ENCODE data around the gene SEPTIN3.

SEPTIN3 gene

GRCh38 chr22:41974691-41975290, 5.5 kb downstream of the SEPTIN3 start:
- no peaks in the 10 kb centered on the region for H3K9me2 ChIP-seq (replicated peaks; ENCODE audit: control insufficient read depth, low read length)
- no peaks in the 10 kb centered on the region for H4K20me1 ChIP-seq (ENCODE audit: control insufficient read depth, insufficient read depth, low read depth, low read length)
- H3K4me3 ChIP-seq (ENCODE audit: low read length), result no peak overlapping the region
- no peak overlapping the region for H3K27ac ChIP-seq (ENCODE audit: low read depth, low read length)
- H3F3A ChIP-seq (ENCODE audit: control insufficient read depth, insufficient read depth), result peaks cover 5% of the 10 kb centered on the region; the same call in 1 of the 2 replicates
- H3K36me3 ChIP-seq (ENCODE audit: control insufficient read depth, low read length), result no peaks in the 10 kb centered on the region
- TF ChIP-seq CTCF (IDR thresholded peaks at IDR 0.05; ENCODE audit: low read depth, low read length, poor library complexity, severe bottlenecking), result no peak
- no peak for TF ChIP-seq EZH2phosphoT487 (IDR thresholded peaks at IDR 0.05; ENCODE audit: borderline replicate concordance, low read length)
- peaks cover 17% of the 10 kb centered on the region for H3K4me1 ChIP-seq (ENCODE audit: control insufficient read depth, low read length)
- H3K79me2 ChIP-seq (ENCODE audit: control insufficient read depth, low read length), result no peaks in the 10 kb centered on the region
- peak overlapping the region; percentile 32 for H3K4me2 ChIP-seq (ENCODE audit: low read length)
- H3K27me3 ChIP-seq (ENCODE audit: control insufficient read depth, low read length), result peaks cover 48% of the 10 kb centered on the region
- no peaks in the 10 kb centered on the region for H3K9me3 ChIP-seq (ENCODE audit: control insufficient read depth, insufficient read depth, low read length)

GRCh38 chr22:41975299-41976069, 6.2 kb downstream of the SEPTIN3 start:
- Histone ChIP-seq H3K4me1 (ENCODE audit: control insufficient read depth, low read length) (peaks cover 17% of the 10 kb centered on the region), H3K79me2 (ENCODE audit: control insufficient read depth, low read length) (no peaks in the 10 kb centered on the region), H3K9me2 (replicated peaks; ENCODE audit: control insufficient read depth, low read length) (no peaks in the 10 kb centered on the region), H3K9me3 (ENCODE audit: control insufficient read depth, insufficient read depth, low read length) (no peaks in the 10 kb centered on the region), H3K4me3 (ENCODE audit: low read length) (no peak overlapping the region), H3K4me2 (ENCODE audit: low read length) (no peak overlapping the region), H3K36me3 (ENCODE audit: control insufficient read depth, low read length) (no peaks in the 10 kb centered on the region), H3K27ac (ENCODE audit: low read depth, low read length) (no peak overlapping the region), H3F3A (ENCODE audit: control insufficient read depth, insufficient read depth) (peaks cover 5% of the 10 kb centered on the region; the same call in 1 of the 2 replicates), H4K20me1 (ENCODE audit: control insufficient read depth, insufficient read depth, low read depth, low read length) (no peaks in the 10 kb centered on the region), H3K27me3 (ENCODE audit: control insufficient read depth, low read length) (peaks cover 48% of the 10 kb centered on the region)
- TF ChIP-seq CTCF (IDR thresholded peaks at IDR 0.05; ENCODE audit: low read depth, low read length, poor library complexity, severe bottlenecking) (no peak), EZH2phosphoT487 (IDR thresholded peaks at IDR 0.05; ENCODE audit: borderline replicate concordance, low read length) (no peak)

- peak overlapping the region; percentile 65 for H3K4me2 ChIP-seq (ENCODE audit: low read length)
Measured at GRCh38 chr22:41976070-41976901, 7.0 kb downstream of the SEPTIN3 start.

More at GRCh38 chr22:41976070-41976901, 7.0 kb downstream of the SEPTIN3 start:
- Histone ChIP-seq H3K79me2 (ENCODE audit: control insufficient read depth, low read length) (no peaks in the 10 kb centered on the region), H3K4me3 (ENCODE audit: low read length) (peak overlapping the region; percentile 60), H3K9me2 (replicated peaks; ENCODE audit: control insufficient read depth, low read length) (no peaks in the 10 kb centered on the region), H3K9me3 (ENCODE audit: control insufficient read depth, insufficient read depth, low read length) (no peaks in the 10 kb centered on the region), H3K4me1 (ENCODE audit: control insufficient read depth, low read length) (peaks cover 17% of the 10 kb centered on the region), H3K36me3 (ENCODE audit: control insufficient read depth, low read length) (no peaks in the 10 kb centered on the region), H3K27ac (ENCODE audit: low read depth, low read length) (no peak overlapping the region), H3K27me3 (ENCODE audit: control insufficient read depth, low read length) (peaks cover 48% of the 10 kb centered on the region), H3F3A (ENCODE audit: control insufficient read depth, insufficient read depth) (peaks cover 5% of the 10 kb centered on the region; the same call in 1 of the 2 replicates), H4K20me1 (ENCODE audit: control insufficient read depth, insufficient read depth, low read depth, low read length) (no peaks in the 10 kb centered on the region)
- TF ChIP-seq CTCF (IDR thresholded peaks at IDR 0.05; ENCODE audit: low read depth, low read length, poor library complexity, severe bottlenecking) (no peak), EZH2phosphoT487 (IDR thresholded peaks at IDR 0.05; ENCODE audit: borderline replicate concordance, low read length) (peak; percentile 36; the same call in 1 of the 2 replicates)
